Measurements from ENCODE around the gene PHKA1.
"Not testable (repeated sequence)": the region's sequence is repeated elsewhere in the genome, so short reads cannot be mapped to it uniquely, and the experiment has no call there.

The PHKA1 gene

DNA sequence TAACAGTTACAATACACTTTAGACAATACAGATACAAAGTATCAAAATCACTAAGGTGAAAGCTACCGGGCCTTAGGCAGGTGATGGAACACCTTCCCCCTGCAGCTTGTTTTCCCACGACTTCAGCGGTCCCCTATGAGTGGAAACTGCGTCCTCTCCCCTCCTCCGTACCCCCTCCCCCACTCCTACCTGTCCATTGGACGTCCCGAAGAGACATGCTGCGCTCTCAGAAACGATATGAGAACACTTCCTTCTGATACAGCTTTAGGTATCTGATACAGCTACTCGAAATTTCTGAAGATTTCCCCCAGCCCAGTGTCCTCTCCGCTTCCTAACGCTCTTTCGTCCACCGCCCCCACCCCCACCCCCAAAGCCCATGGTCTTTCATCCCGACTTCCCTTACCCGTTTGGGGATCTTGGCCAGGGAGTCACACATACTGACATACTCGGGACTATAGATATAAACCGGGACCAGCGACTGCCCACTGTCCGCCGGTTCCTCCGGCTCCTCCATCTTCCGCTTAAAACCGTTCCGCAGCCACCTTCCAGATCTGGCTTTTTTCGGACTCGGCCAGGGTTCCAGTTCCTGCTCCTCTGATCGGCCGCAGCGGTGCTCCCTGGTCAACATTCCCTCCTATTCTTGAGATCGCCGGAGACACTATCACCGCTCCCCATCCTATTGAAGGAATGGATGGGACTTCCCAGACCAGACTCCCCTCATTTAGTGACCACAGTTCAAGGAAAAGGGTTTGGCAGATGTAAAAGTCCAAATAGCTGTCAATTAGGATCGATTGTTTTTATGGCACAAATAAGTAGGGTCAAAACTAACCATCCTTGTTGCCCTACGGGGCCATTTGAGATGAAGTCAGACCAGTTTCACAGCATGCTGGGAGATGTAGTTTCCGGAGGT is 141.6 kb downstream of the PHKA1 start, which contains the start of gene HDAC8:
Gene HDAC8 (minus strand): TSS at position 596 of the 910 bp plus-strand sequence. CDS start 82 bp downstream, at position 514.
- DNase-seq (ENCODE audit: low read depth), result no peak

DNA sequence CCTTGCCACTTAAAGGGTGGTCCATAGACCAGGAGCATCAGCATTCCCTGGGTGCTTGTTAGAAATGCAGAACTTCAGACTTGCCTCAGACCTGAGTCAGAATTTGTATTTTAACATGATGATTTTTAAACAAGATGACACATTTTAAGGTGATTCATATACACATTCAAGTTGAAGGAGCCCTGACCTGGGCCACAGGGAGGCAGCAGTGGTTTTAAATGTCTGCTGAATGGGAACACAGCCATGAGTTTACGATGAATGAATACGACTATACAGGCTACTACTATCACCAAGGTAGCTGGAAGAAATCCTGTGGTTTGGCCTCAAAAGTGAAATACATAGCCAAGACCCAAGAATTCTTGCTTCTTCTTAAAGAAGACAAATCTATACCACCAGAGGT is 144.3 kb downstream of the PHKA1 start:
- no peak for DNase-seq (ENCODE audit: low read depth)

DNA sequence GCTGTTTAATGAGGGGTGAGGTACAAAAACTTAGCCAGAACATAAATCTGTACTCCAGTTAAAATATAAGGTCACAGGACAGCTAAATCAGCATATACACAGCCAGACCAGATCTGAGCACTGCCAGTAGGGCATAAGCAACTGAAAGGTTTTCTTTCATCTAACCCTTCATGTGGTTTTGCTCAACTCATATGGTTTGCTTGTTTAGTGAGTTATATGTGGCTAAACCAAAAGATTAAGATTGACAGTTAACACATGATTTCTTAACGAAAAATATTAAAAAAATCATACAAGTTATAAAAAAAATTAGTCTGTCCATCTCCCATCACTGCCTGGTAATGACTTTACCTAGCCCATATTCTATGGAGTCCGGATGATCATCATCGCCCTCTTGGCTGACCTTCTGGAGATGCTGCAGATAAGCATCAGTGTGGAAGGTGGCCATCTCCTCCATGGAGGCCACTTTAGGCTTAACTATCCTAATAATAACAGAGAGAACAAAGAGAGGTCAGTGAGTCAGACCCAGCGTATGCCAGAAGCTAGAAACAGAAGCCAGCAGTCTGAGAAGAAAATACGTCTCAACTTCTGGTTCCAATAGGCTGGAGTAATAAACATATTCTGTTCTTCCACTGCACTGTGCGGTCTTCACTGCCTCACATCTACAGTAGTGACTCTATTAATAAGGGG is 145.6 kb downstream of the PHKA1 start:
- DNase-seq (ENCODE audit: low read depth), result no peak

- no peak for DNase-seq (ENCODE audit: low read depth)
Observed at GRCh38 chrX:72566448-72566847, 147.7 kb downstream of the PHKA1 start.

DNA sequence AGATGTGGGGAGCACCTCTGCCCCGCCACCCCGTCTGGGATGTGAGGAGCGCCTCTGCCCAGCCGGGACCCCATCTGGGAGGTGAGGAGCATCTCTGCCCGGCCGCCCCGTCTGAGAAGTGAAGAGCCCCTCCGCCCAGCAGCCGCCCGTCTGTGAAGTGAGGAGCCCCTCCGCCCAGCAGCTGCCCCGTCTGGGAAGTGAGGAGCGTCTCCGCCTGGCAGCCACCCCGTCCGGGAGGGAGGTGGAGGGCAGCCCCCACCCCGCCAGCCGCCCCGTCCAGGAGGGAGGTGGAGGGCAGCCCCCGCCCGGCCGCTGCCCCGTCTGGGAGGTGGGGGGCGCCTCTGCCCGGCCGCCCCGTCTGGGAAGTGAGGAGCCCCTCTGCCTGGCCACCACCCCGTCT is 154.5 kb downstream of the PHKA1 start:
- DNase-seq (ENCODE audit: low read depth), result not testable (repeated sequence)

GRCh38 chrX:72554448-72555140 is 159.5 kb downstream of the PHKA1 start:
- DNase-seq (ENCODE audit: low read depth), result no peak

DNA sequence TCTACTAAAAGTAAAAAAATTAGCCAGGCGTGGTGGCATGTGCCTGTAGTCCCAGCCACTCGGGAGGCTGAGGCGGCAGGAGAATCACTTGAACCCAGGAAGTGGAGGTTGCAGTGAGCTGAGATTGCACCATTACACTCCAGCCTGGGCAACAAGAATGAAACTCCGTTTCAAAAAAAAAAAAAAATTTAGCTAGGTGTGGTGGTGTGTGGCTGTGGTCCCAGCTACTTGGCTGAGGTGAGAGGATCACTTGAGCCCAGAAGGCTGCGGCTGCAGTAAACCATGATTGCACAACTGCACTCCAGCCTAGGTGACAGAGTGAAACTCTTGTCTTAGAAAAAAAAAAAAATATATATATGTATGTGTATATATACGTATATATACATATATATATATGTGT is 161.7 kb downstream of the PHKA1 start:
- not testable (repeated sequence) for DNase-seq (ENCODE audit: low read depth)

DNA sequence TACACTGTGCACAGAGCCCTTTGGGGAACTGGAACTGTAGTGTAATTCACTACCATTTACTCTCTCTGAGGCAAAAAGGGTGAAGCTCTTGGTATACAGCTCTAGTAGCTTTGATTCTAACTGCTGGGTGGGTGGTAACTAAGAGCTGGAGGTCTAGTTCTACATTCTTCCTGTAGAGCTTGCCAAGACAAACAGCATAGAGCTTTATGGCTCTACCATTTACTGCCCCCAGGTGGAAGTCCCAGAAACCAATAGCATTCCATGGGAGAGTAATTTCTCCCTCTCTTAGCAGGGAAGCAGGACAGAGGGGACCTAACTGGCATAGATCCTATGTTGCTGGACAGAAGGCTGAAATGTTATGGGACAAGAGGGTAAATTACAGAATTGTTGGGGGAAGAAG is 168.1 kb downstream of the PHKA1 start:
- no peak for DNase-seq (ENCODE audit: low read depth)

- DNase-seq (ENCODE audit: low read depth), result no peak
Observed at GRCh38 chrX:72540318-72540717, 173.8 kb downstream of the PHKA1 start.

DNA sequence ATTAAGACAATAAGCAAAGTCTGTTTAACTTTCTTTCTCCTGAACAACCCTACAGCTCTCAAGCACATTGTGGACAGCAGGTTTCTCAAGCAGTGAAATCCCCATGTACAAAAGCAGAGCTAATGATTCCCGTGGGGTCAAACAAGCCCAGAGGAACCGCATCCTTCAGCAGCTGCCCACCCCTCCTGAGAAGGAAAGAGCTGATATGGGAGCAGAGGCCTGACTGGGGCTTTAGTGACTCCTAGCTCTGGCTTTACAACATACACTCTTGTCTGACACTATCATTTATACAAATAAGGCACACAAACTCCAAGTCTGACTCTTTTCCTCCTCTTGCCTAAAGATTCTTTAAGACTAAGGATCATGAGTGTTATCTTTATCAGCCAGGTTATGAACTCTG is 174.3 kb downstream of the PHKA1 start:
- no peak for DNase-seq (ENCODE audit: low read depth)

GRCh38 chrX:72536542-72536941 is 177.6 kb downstream of the PHKA1 start:
- no peak for DNase-seq (ENCODE audit: low read depth)

- no peak for DNase-seq (ENCODE audit: low read depth)
Observed at GRCh38 chrX:72532366-72532765, 181.7 kb downstream of the PHKA1 start.
